Inferior parietal cortex (tissue), 1 donor: Measurements from ENCODE around the gene RRAS2.
"Not testable (repeated sequence)": the region's sequence is repeated elsewhere in the genome, so short reads cannot be mapped to it uniquely, and the experiment has no call there.

ENCODE experiments used
- DNase-seq: peaks from one replicate; pipeline ENCODE4 v3.0.0-alpha.2; 2016; ENCODE audit errors: extremely low spot score

RRAS2 gene

DNA sequence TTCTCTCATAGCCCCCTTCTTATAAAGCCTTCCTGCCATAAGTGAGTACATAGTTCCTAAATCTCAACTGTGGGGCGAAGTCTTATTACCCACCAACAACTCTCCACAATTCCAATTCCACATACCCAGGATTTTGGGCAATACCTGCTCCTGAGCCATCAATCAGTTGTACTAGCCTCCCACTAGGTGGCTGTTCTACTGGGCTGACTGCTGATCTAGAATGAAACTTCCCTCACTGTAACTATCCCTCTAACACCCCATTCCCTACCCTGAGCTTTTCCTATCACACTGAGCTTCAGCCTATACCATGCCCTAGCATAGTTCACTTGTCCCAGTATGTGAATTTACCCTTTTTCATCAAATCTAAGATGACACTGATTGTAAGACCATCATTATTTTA lies 52.5 kb downstream of the RRAS2 start:
- DNase-seq, result no peak

DNA sequence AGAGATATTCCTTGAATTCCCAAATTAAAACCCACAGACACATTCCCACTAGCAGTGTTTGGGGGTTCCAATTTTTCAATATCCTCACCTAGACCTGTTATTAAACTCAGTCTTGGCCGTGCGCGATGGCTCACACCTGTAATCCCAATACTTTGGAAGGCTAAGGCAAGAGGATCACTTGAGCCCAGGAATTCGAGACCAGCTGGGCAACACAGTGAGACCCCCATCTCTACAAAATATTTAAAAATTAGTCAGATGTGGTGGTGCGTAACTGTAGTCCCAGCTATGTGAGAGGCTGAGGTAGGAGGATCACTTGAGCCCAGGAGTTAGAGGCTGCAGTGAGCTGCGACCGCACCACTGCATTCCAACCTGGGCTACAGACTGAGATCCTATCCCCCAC lies 53.3 kb downstream of the RRAS2 start:
- no peak for DNase-seq

DNA sequence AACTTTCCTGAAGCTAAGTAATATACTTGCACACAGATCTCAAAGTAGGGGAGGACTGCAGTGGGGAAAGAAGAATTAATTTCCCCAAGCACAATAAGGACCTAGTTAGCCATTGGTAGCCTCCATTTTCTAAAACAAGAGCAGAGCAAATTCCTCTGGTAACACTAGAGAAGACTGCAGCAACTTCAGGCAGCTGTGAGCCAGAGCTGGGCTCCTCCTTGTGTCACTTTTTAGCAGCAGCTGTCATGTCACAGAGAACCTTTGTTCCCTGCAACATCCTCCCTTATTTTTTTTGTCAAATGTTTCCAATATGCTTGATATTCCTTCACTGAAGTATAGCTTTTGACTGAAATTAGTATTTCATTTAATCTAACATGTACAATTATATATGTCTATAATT lies 54.4 kb downstream of the RRAS2 start:
- no peak for DNase-seq

DNA sequence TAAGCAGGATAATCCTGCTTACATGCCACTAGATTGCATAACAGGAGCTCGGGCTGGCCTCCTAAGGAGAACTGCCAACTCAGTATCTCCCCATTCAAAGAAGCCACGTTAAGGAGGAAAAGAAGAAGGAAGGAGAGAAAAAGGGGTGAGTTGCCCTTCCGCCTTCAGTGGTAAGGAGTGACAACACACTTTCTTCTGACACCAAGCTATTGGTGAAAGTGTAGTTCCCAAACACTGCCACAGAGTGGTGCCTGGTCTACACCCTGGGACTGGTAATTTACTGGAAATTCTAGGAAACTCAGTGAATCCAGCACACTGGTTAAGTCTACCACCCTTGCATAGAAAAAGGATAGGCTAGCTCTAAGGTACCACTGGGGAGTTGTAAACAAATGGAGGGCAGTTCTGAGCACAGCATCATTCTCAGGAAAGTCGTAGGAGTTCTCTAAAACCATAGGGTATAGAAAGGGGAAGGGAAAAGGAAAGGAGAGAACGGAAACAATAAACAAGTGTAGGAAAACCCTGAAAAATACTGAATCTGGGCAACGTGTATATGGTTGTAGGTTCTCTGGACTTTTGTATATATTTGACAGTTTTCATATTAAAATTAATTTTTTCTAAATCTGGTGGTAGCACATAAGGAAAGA lies 58.2 kb downstream of the RRAS2 start:
- DNase-seq, result peak; percentile 82

DNA sequence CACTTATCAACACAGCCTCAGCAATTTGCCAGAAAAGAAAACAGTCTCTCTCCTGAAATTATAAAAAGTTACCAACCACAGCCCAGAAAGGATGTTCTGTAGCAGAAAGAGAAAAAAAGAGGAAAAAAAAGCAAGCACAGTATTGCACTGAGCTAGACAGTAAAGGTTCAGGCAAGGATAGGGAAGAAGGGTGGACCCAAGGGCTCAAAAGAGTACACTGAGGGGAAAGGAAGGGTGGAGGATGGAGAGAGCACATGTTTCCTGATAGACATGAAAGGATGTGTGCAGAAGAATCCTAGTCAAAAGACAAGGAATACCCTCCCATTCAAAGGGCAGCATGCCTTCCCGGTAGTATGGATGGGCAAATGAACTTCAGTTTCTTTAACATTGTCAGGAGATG lies 59.1 kb downstream of the RRAS2 start:
- no peak for DNase-seq

DNA sequence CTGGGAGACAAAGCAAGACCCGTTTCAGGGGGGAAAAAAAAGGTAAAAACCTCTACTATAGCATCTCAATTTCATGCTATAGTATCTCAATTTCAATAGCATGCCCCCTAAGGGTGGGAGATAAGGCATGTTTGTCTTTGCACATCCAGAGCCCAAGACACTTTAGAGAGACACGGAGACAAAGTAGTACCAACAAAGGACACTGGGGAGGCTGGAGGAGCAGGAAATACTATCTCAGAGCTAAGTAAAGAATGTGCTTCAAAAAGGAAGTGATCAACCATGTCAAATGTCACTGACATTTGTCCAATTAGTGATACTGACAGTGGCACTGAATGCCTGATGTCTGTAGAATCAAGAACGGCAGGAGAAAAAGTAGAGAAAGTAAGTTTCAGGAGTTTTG lies 68.6 kb downstream of the RRAS2 start:
- no peak for DNase-seq

DNA sequence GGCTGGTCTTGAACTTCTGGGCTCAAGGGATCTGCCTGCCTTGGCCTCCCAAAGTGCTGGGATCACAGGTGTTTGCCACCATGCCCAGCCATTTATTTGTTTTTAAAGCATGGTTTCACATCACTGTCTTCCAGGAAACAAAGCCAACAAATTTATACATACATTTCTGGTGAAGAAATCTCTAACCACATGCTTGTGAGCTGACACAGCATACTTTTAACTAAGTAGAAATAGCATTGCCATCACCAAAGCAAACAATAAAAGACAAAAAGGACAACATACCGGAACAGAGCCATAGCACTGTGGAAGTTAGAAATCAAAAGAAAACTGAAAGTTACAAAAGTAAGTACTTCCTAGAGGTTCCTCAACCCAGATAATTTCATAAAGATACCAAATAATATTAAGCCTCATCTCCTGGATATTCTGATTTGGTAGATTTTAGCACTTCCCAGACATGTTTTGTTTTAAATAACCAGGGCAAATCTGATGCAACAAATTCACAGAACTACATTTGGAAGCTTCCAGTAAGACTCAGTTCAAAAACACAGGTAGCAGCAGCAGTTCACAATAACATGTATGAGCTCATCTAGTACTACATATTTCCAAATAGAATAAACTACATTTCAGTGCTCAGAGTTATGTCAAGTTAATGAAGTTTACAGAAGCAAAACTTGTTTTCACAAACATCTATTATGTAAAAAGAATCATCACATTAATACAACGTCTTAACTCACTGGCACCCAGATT lies 70.6 kb downstream of the RRAS2 start:
- no peak for DNase-seq

DNA sequence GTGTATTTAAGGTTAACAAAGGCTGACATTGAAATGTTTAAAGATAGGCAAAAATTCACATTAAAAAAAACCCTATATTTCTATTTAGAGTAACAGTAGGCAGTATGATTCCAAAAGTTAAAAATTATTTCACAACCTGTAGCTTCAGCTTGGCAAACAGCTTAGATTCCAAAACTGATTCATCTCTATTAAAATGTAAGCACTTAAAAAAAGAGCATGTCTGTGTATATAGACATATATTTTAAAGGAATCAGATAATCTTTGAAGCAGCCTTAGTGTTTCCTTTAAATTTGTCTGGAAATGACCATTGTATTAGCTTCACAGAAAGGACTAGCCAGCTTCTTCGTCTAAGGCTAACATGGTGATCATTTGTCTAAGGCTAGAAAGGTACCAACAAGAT lies 80.1 kb downstream of the RRAS2 start:
- not testable (repeated sequence) for DNase-seq

DNA sequence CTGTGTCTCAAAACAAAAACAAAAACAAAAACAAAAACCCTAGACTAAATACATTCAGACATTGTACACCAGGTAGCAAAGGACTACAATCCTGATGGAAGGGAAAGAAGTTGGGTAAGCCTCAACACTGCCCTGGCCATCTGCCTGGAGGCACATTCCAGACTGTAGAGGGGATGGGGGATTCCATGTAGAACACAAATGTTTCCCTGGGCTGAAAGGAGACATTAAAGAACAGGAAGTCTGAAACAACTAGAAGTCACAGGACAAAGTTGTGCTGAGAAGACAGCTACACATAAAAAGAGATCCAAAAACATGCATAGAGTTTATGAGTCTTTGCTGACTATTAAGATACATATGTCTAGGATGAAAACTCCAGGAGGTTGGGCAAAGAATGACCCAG lies 83.9 kb downstream of the RRAS2 start:
- no peak for DNase-seq

DNA sequence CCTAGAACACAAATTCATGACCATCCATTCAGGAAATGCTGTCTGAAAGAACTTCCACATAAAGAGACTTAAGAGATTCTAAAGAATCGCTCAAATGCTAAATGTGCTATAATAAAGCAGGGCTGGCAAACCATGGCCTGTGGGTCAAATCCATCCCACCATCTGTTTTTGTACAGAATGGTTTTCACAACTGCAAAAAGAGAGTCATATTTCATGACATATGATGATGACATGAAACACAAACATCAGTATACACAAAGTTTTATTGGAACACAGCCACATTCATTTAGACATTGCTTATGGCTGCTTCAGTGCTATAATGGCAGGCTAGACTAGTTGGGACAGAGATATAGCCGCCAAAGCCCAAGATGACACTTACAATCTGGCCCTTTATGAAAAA lies 85.1 kb downstream of the RRAS2 start:
- DNase-seq, result no peak

DNA sequence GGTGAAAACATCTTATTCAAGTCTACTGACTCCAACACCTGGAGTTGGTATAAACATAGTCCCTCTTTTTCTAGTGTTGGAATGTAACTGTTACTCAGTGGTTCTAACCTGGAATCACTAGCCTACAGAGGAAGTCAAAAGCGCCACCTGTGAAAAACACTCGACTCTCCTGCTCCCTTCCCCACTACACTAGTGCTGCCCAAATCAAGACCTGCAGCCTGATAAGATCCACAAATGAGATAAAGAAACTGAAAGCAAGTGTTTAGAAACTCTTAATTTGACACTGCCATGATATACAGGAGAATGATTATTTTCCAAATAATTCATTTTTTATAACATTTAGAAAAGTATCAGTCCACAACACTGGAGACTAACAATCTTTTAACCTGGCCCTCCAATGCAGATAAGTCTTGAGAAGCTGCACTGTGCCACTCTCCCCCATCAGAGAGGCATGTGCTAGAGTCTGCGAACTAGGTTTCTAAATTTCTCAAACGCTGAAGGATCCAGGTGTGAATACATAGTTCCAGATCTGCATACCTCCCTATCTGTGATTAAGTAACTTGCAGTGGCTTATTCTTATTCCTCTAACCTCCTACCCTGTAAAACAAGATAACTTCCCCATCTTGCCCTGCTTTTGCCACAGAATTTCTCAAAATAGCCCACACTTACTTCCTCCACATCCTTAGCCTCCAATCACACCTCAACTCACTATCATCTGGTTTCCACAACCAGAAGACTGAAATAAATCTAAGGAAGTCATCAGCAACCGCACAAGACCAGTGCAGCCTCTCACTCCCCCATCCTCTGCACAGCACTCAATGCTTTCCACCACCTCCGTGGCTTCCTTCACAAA lies 88.1 kb downstream of the RRAS2 start:
- DNase-seq, result peak; percentile 21

DNA sequence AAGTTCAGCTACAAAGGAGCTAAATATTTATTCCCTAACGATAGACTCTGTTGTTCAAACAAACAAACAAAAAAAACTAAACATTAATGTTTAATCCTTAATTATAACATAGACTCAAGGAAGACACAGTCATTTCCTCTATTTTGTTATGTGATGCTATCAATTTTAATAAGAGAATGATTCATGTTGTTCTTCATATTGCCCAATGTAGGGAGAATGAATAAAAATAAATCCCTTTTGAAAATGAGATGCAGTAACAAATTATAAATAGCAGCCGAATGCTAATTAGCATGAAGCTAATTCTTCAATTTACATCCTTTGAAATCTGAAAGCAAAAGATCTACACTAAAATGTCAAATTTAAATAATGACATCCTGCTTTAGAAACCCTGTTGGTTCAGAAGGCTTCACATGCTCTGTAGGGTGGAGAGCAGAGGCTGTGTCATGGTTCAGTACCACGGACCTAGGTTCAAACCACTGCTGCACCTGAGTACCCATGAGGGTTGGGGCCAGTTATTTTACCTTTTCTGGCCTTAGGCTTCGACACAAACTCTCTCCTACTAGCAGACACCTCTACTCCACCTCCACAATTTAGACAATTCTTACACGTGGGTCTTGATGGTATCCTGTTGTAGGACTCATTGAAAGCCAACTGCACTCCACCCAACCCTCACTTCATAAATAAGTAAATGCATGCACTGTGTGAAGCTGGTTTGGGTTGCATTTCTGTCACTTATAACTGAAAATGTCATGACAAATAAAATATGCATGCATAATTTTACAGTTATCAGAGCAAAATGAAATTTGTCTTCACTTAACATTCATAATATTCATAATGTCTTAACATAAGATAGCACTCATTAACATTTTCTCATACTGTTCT lies 89.0 kb downstream of the RRAS2 start:
- DNase-seq, result no peak

DNA sequence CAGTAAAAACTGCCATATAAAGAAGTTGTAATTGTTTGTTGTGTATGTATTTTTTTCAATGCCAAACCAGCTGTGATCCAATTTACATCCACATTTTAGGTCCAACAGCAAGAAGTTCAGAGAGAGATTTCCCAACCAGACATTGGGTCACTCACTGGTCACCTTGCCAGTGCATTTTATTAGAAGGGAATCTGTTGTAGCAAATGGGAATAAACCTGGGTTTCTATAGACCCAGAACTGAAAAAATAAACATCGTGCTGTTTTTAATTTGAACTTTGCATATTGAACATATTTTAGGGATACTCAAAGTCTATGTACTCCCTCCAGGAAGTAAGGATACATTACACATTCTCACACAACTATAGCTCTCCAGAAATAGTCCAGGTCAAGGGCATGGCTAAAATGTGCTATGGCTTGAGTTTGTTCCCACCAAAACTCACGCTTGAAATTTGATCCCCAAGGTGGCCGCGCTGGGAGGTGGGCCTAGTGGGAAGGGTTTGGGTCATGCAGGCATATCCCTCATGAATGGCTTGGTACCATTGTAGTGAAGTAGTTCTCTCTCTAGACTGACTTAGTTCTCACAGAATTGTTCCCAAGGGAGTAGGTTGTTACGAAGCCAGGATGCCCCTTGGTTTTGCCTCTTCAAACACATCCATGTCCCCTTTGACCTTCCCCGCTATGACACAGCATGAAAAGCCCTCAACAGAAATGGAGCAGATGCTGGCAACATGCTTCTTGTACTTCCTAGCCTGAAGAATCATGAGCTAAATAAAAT lies 90.9 kb downstream of the RRAS2 start:
- DNase-seq, result no peak

DNA sequence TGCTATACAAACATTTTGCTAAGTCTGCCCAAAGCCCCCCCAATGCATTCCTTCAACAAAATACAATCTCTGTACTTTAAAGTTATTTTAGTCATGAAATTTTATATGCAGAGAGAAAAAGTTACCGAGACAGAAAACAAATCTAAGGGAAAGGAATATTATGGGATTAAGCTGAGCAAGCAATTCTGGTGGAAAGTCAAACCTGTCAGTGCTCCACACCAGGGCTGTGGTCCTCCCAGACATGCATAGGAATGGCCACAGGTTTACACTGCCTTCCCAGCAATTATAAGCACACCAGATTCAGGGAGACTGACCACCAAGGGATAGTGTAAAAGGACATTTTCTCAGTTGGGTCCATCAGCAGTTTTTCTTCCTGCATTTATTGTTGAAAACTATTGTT lies 92.4 kb downstream of the RRAS2 start:
- DNase-seq, result no peak

DNA sequence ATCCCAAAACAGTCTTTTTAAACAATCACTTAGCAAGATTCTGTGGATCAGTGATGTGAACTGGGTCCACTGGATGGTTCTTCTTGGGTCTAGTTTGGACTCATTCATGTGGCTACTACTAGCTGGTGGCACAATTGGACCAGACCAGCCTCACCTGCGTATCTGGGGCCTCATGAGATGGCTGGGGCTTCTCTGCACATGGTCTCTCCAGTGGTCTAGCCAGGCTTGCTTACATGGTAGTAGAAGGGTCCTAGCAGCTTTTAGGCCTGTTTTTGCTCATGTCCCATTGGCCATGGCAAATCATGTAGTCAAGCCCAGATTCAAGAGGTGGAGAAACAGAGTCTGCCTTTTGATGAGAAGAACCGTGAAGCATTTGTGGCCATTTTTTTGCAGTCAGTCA lies 94.0 kb downstream of the RRAS2 start:
- no peak for DNase-seq

DNA sequence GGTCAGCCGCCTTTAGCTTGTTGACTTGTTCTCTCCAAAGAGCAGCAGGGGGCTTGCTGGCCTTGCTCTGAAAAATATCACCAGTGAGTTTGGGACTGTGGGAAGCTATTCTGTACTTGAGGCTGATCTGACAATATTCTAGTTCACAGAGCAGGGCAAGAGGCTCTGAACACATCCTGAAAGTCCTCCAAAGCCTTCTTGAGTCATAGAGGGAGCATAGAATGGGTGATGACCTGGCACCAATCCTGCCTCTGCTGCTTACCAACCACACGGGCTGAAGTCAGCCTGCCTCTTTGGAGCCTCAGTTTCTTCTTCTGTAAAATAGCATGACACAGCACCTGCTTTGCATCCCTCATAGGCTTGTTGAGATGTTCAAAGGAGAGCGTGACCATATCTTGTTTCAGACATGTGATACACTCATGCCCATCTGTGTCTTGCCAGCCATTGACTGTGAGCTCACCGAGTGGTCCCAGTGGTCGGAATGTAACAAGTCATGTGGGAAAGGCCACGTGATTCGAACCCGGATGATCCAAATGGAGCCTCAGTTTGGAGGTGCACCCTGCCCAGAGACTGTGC lies 96.6 kb downstream of the RRAS2 start:
- DNase-seq, result no peak

DNA sequence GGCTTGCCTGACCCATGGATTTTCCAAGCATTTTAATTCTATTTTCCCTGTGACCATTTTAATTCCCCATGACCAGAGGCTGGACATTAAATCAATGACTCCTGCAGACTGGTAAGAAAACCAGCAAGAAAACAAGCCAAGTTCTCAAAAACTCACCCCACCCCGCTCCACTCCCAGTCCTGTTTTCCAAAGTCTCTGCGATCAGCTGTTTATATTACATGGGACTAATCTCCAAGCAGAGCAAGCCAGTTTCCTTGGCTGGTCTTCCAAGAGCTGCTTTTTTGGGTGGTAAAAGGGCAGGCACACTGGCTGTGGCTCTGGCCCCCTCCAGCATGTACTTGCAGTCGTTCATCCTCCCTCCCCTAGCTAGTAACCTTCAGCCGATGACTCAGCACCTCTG lies 97.9 kb downstream of the RRAS2 start:
- DNase-seq, result no peak

DNA sequence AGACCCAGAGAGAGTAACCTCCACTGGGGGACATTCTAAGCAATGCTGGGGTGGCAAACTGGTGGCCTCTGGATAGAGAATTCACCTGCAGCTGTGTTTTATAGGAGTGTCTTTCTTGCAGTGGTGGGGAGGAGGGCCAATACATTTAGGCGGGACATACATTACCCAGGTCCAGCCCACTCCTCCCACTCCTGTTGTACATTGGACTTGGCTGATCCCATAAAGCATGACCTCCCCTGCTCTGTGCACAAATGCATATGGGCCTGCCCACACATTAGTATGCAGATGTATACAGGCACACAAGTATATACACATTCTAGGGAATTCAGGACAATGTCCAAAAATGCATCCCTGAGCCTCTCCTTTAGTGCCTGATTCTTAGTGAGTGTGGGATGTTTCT lies 99.1 kb downstream of the RRAS2 start:
- no peak for DNase-seq

DNA sequence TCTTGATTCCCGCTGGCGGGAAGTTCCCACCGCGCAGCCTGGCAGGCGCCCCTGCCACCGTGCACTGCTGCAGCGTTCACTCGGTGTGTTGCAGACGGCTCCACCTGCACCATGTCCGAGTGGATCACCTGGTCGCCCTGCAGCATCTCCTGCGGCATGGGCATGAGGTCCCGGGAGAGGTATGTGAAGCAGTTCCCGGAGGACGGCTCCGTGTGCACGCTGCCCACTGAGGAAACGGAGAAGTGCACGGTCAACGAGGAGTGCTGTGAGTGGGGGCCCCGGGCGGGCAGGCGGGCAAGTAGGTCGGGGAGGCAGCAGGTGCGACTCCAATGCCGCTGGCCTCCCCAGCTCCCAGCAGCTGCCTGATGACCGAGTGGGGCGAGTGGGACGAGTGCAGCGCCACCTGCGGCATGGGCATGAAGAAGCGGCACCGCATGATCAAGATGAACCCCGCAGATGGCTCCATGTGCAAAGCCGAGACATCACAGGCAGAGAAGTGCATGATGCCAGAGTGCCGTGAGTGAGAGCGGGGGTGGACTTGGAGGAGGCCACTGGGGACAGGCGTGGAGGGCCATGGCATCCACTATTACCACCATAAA lies 99.7 kb downstream of the RRAS2 start:
- DNase-seq, result no peak

DNA sequence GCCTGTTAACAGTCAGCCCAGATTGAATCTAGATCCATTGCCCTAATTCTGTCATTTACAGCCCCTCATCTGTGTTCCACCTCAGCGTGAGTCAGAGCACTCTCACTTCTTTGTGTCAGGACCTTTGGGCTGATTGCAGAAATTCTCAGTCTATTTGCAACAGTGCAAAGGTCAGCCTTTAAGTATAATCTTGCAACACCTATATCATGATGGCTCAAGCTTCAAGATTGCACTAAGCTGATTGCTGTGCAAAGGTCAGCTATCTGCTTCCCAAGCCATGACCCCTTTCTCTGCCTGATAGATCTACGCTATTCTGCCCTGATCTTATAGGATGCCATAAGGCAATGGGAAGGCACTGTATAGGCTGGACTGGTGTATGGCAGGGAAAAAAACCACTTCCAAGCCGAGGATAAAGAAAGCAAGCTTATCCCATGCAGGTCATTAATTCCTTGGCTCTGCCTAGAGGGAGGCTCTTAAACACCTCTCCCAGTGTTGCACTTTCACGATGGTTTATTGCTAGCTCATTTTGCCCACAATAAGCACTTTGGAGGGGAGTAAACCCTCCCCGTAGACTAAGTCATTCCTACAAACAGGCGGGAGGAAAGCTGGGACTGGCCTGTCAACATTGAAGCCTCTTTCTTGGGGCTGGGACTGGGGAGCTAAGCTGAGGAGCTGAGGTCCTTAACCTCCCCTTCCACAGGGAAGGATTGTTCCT lies 100.6 kb downstream of the RRAS2 start:
- DNase-seq, result no peak
